ENCODE results near the gene RYR1.

RYR1 gene

DNA sequence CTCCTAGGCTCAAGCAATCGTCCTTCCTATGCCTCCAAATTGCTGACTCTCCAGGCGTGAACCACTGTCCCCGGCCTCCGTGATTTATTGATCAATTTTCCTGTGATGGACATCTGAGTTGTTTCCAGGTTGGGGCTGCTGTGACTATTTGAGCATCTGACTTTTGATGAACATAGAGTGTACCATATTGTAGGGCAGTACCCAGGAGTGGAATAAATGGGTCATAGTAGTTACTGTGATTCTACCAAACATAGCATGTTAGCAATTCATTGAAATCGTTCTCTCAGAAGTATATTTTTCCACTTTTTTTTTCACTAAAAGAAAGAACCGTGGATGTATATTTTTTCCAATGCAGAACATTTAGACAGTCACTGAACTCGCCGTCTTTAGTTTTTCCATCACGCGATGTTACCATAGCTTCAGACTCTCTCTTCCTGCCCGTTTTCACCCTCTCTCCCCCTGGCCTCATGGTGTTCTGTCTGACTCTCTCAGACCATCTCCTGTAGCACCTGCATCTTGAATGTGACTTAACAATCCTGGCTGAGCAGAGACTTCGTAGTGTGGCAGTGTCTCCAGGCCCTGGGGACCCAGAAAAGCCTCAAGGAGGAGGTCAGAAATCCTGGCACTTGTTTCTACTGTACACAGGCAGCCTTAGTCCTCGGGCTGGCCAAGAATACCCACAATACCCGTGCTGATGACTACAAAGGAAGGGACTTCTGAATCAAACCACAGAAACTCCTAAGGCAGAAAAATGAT lies 4.3 kb upstream of the RYR1 start:
- TF ChIP-seq, protein P1, sequence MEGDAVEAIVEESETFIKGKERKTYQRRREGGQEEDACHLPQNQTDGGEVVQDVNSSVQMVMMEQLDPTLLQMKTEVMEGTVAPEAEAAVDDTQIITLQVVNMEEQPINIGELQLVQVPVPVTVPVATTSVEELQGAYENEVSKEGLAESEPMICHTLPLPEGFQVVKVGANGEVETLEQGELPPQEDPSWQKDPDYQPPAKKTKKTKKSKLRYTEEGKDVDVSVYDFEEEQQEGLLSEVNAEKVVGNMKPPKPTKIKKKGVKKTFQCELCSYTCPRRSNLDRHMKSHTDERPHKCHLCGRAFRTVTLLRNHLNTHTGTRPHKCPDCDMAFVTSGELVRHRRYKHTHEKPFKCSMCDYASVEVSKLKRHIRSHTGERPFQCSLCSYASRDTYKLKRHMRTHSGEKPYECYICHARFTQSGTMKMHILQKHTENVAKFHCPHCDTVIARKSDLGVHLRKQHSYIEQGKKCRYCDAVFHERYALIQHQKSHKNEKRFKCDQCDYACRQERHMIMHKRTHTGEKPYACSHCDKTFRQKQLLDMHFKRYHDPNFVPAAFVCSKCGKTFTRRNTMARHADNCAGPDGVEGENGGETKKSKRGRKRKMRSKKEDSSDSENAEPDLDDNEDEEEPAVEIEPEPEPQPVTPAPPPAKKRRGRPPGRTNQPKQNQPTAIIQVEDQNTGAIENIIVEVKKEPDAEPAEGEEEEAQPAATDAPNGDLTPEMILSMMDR (IDR thresholded peaks at IDR 0.05; ENCODE audit: low read depth, low read length, missing control alignments) = no peak
- no peak for DNase-seq (ENCODE audit: low read depth)
- H3K4me3 ChIP-seq (ENCODE audit: low read depth, low read length) = no peak overlapping the region

DNA sequence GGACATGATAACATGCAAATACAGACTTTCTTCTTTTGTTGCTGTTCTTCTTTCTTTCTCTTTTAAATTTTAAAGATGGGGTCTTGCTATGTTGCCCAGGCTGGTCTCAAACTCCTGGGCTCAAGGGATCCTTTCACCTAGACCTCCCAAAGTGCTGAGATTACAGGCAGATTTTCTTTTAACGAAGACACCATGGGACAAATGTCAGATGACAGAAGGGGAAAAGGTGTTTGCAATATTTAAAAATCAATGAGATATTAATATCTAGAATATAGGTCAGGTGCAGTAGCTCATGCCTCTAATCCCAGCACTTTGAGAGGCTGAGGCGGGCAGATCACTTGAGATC lies 3.7 kb upstream of the RYR1 start:
- no peak for DNase-seq (ENCODE audit: low read depth)
- TF ChIP-seq, protein P1 (IDR thresholded peaks at IDR 0.05; ENCODE audit: low read depth, low read length, missing control alignments) = no peak
- H3K4me3 ChIP-seq (ENCODE audit: low read depth, low read length) = no peak overlapping the region

DNA sequence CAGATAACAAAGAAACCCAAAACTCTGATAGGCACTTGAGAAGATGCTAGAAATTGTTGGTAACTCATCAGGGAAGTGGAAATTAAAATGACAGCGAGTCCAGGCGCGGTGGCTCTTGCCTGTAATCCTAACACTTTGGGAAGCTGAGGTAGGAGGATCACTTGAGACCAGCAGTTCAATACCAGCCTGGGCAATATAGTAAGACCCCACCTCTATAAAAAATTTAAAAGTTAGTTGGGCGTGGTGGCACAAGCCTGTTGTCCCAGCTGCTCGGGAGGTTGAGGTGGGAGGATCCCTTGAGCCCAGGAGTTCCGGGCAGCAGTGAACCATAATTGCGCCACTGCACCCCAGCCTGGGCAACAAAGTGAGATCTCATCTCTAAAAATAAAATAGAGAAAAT lies 2.6 kb upstream of the RYR1 start:
- DNase-seq (ENCODE audit: low read depth) = no peak
- TF ChIP-seq, protein P1 (IDR thresholded peaks at IDR 0.05; ENCODE audit: low read depth, low read length, missing control alignments) = no peak
- H3K4me3 ChIP-seq (ENCODE audit: low read depth, low read length) = no peak overlapping the region

DNA sequence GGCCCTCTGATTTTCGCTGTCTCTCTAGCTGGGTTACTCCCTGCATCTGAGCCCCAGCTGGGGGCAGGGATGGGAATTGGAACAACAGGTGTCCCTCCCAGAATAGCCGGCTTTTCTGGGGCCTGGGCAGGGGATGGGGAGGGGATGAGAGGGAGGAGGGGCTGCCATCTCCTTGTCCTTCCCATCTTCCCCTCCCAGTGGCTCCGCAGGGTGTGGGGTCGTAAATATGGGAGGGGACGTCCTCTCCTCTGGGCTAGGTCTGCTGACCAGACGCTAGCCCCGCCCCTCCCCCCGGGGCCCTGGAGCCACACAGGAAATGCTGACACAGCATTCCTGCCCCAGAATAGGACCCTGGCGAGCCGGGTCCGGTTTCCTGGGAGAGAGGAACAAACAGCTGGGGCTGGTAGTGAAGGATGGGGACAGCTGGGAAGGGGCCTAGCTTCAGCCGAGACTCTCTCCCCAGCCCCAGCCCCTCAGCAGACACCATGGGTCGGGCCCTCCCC lies 1.1 kb downstream of the RYR1 start:
- TF ChIP-seq, protein P1 (IDR thresholded peaks at IDR 0.05; ENCODE audit: low read depth, low read length, missing control alignments) = no peak
- H3K4me3 ChIP-seq (ENCODE audit: low read depth, low read length) = no peak overlapping the region
- DNase-seq (ENCODE audit: low read depth) = no peak

DNA sequence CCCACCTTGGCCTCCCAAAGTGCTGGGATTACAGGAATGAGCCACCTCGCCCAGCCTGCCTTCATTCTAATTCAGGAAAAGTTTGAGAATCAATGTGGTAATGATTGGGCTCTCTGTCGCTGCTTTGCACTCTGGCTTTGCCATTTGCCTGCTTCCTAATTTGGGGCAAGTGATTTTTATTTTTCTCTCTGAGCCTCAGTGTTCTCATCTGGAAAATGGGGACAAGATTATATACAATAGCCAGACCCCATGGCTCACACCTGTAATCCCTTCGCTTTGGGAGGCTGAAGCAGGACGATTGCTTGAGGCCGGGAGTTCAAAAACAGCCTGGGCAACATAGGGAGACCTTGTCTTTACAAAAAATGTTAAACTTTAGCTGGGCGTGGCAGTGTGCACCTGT lies 3.8 kb downstream of the RYR1 start:
- no peak for DNase-seq (ENCODE audit: low read depth)
- TF ChIP-seq, protein P1 (IDR thresholded peaks at IDR 0.05; ENCODE audit: low read depth, low read length, missing control alignments) = no peak
- H3K4me3 ChIP-seq (ENCODE audit: low read depth, low read length) = no peak overlapping the region

DNA sequence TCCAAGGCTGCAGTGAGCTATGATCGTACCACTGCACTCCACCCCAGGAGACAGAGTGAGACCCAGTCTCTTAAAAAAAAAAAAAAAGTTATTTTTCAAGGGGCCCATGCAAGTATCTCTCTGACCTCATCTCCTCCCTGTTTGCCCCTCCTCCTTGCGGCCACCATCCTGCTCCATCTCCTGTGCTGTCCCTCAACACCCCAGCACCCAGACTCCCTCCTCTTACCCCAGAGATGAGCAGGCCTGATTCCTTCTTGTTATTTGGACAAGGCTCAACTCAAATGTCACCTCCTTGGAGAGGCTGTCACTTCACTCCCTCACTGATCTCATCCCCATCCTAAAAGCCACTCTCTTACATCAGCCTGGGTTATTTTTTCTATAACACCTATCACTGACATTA lies 4.4 kb downstream of the RYR1 start:
- TF ChIP-seq, protein P1 (IDR thresholded peaks at IDR 0.05; ENCODE audit: low read depth, low read length, missing control alignments) = no peak
- no peak for DNase-seq (ENCODE audit: low read depth)
- no peak overlapping the region for H3K4me3 ChIP-seq (ENCODE audit: low read depth, low read length)

DNA sequence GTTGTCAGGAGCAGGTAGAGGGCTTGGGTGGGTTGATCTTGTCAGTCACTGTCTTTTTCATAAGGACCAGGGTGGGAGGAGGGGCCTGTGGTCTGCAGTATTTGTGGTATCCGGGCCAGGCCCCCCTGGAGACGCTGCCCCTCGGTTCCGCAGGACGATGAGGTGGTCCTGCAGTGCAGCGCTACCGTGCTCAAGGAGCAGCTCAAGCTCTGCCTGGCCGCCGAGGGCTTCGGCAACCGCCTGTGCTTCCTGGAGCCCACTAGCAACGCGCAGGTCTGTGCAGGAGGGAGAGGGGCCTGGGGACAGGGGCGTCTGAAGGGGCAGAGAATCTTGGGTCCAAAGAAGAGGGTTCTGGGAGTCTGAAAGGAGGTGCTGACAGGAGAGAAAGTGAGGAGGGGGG lies 7.1 kb downstream of the RYR1 start:
- no peak for DNase-seq (ENCODE audit: low read depth)
- TF ChIP-seq, protein P1 (IDR thresholded peaks at IDR 0.05; ENCODE audit: low read depth, low read length, missing control alignments) = no peak
- no peak overlapping the region for H3K4me3 ChIP-seq (ENCODE audit: low read depth, low read length)

Data from GM12864 (cell line).